ENCODE measurements around the gene CATSPERD. TPM values are rescaled to one million over a fixed set of nuclear protein-coding genes. Genes with fewer than 3 reads are reported as not detected.

The CATSPERD gene
- total RNA-seq, 1 experiment from 2014 or later = not detected

GRCh38 chr19:5718037-5718578, 2.3 kb upstream of the CATSPERD start:
- Histone ChIP-seq H4K5ac (ENCODE audit: insufficient read length, low read depth, low read length) (no peak overlapping the region), H3T11ph (ENCODE audit: low read length) (no peak overlapping the region), H3K4ac (ENCODE audit: low read depth, low read length) (no peak overlapping the region), H3K23me2 (ENCODE audit: insufficient read length, low read depth, low read length, poor library complexity, severe bottlenecking) (peaks cover 9% of the 10 kb centered on the region), H3K79me1 (ENCODE audit: insufficient read depth, low read depth, low read length, poor library complexity, severe bottlenecking) (peaks cover 4% of the 10 kb centered on the region), H2BK5ac (ENCODE audit: insufficient read length, low read length) (no peak overlapping the region), H2BK120ac (ENCODE audit: low read depth, low read length, poor library complexity, severe bottlenecking) (no peak overlapping the region), H3K27me3 (ENCODE audit: insufficient read depth, low read length) (no peaks in the 10 kb centered on the region), H3K23ac (ENCODE audit: insufficient read length, low read depth, low read length) (no peak overlapping the region), H2AFZ (ENCODE audit: low read length) (no peak overlapping the region), H4K8ac (replicated peaks; ENCODE audit: insufficient read length, low read depth, low read length) (no peak overlapping the region), H2BK15ac (ENCODE audit: low read depth, low read length) (no peak overlapping the region), H3K14ac (ENCODE audit: insufficient read depth, low read length) (no peak overlapping the region), H3K4me2 (ENCODE audit: insufficient read depth, insufficient read length, low read length) (peak overlapping the region; percentile 90), H4K91ac (ENCODE audit: insufficient read length, low read depth, low read length) (no peak overlapping the region), H3K4me1 (ENCODE audit: insufficient read depth, low read length) (no peaks in the 10 kb centered on the region), H2AK5ac (ENCODE audit: insufficient read length, low read length) (no peak overlapping the region), H3K27ac (ENCODE audit: insufficient read length, low read depth, low read length) (no peak overlapping the region), H2BK12ac (ENCODE audit: insufficient read length, low read depth, low read length) (no peak overlapping the region), H3K56ac (ENCODE audit: insufficient read length, low read depth, low read length) (no peak overlapping the region), H3K9me3 (ENCODE audit: control insufficient read depth, low read depth, low read length) (no peaks in the 10 kb centered on the region), H3K18ac (ENCODE audit: insufficient read length, low read depth, low read length) (no peak overlapping the region), H3K79me2 (ENCODE audit: insufficient read depth, low read length) (peaks cover 31% of the 10 kb centered on the region), H2BK20ac (ENCODE audit: low read depth, low read length, poor library complexity, severe bottlenecking) (no peak overlapping the region), H4K20me1 (ENCODE audit: control insufficient read depth, insufficient read depth, insufficient read length) (no peaks in the 10 kb centered on the region), H3K9ac (ENCODE audit: extremely low read depth, insufficient read length, low read length) (peak overlapping the region; percentile 81)
- Mint-ChIP-seq H3K36me3 (ENCODE audit: insufficient read depth in 1 of 3, low read depth in 3 of 3) (peaks cover 21 to 37% (median 27%) of the 10 kb centered on the region in 3 experiments), H3K9me3 (no peaks in the 10 kb centered on the region; a peak in 2 of 5 replicates), H3K4me3 (peak overlapping the region; percentile 91 to 98), H3K4me1 (peaks cover 16 to 18% of the 10 kb centered on the region in 2 experiments), H3K27ac (peak overlapping the region; percentile 78 to 97 (median 95); a peak in 5 of 7 replicates), H3K27me3 (ENCODE audit: low read depth) (no peaks in the 10 kb centered on the region)
- no CpG with 5 or more reads among the region's 14 CpGs for WGBS (ENCODE audit: extremely low coverage, insufficient read length, low lambda C conversion rate)
- no peak for DNase-seq
- TF ChIP-seq, protein P1, sequence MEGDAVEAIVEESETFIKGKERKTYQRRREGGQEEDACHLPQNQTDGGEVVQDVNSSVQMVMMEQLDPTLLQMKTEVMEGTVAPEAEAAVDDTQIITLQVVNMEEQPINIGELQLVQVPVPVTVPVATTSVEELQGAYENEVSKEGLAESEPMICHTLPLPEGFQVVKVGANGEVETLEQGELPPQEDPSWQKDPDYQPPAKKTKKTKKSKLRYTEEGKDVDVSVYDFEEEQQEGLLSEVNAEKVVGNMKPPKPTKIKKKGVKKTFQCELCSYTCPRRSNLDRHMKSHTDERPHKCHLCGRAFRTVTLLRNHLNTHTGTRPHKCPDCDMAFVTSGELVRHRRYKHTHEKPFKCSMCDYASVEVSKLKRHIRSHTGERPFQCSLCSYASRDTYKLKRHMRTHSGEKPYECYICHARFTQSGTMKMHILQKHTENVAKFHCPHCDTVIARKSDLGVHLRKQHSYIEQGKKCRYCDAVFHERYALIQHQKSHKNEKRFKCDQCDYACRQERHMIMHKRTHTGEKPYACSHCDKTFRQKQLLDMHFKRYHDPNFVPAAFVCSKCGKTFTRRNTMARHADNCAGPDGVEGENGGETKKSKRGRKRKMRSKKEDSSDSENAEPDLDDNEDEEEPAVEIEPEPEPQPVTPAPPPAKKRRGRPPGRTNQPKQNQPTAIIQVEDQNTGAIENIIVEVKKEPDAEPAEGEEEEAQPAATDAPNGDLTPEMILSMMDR (conservative IDR thresholded peaks at IDR 0.05) = no peak

Measured in H9 (cell line).